IPS DF 19.7 (cell line): ENCODE results near the gene UPK1B.
A peak's percentile ranks its signal among the peaks of the same experiment; 100 is the strongest.
"Not testable (repeated sequence)": the region's sequence is repeated elsewhere in the genome, so short reads cannot be mapped to it uniquely, and the experiment has no call there.

Experiments
- DNase-seq: peaks from one replicate; pipeline ENCODE4 v3.0.0-alpha.2; 2013; ENCODE audit warnings: low read depth, low spot score

Gene UPK1B

DNA sequence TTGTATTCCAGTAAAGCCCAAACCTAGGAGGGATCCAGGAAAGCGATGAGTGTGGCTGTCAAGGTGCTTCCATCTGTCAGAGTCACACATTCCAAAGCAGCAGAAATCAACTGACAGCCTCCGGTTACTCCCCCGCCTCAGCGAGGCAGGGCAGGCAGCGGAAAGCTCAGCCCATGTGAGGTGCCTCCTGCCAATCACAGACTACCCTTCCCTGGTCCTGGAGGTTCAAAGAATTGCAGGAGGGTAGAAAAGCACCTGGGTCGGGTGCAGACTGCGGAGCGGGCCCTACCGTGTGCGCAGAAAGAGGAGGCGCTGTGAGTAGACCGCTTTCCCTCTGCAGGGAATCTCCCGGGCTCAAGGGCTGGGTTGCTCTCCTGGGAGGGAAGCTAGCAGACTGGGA, at the start of gene UPK1B:
UPK1B (plus strand) TSS at position 274 of the 400 bp plus-strand sequence. CDS start 13,144 bp downstream, outside the sequence.
- DNase-seq, result peak; percentile 74

DNA sequence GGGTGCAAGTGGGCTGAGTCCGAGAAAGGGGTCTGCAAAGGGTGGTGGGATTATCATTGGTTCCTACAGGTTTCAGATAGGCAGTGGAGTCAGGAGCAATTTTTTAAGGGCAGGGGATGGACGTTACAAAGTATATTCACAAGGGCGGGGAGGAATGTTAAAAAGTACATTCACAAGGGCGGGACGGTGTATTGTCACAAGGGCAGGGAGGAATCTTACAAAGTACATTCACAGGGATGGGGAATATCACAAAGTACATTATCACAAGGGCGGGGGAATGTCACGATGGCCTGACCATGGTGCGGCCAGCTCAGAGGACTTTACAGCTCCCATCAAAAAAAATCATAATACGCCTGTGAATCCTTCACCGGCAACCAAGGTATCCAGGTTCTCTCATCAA, 48.1 kb upstream of the UPK1B start:
- DNase-seq, result no peak

- no peak for DNase-seq
Measured at GRCh38 chr3:119125742-119126504, 47.5 kb upstream of the UPK1B start.

GRCh38 chr3:119130291-119130690, 43.1 kb upstream of the UPK1B start:
- not testable (repeated sequence) for DNase-seq

DNA sequence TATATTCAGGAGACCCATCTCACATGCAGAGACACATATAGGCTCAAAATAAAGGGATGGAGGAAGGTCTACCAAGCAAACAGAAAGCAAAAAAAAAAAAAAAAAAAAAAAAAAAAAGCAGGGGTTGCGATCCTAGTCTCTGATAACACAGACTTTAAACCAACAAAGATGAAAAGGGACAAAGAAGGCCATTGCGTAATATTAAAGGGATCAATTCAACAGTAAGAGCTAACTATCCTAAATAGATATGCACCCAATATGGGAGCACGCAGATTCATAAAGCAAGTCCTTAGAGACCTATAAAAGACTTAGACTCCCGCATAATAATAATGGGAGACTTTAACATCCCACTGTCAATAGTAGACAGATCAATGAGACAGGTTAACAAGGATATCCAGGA, 41.1 kb upstream of the UPK1B start:
- DNase-seq, result not testable (repeated sequence)

DNA sequence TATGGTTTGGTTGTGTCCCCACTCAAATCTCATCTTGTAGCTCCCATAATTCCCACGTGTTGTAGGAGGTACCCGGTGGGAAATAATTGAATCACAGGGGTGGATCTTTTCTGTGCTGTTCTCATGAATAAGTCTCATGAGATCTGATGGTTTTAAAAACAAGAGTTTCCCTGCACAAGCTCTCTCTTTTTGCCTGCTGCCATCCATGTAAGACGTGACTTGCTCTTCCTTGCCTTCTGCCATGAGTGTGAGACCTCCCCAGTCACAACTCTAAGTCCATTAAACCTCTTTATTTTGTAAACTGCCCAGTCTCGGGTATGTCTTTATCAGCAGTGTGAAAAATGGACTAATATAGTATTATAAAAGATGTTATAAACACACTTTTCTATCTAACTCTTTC, 34.0 kb upstream of the UPK1B start:
- DNase-seq, result not testable (repeated sequence)

DNA sequence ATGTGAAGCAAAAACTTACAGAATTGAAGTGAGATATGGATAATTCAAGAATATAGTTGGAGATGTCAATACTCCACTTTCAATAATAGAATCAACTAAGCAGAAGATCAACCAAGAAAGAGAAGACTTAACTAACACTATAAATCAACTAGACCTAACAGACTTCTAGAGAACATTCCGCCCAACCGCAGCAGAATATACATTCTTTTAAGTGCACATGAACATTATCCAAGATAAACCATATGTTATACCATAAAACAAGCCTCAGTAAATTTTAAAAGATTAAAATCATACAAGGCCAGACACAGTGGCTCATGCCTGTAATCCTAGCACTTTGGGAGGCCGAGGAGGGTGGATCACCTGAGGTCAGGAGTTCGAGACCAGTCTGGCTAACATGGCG, 32.9 kb upstream of the UPK1B start:
- no peak for DNase-seq

DNA sequence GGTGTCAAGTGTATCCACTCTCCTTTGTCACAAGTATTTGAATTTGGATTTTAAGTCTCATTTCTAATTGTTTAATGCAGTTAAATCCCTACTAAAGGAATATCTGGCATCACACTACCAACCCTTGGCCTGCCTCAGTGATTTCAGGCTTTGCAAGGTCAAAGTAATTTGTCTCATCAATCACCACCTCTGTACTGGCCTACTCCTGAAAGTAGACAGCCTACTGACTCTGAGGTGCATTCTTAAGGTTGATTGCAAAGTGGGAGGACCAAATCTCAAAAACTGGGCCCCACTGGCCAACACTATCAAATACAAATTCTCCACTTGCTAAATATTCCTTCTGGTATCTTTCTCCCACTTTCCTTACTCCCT, 28.3 kb upstream of the UPK1B start:
- no peak for DNase-seq

DNA sequence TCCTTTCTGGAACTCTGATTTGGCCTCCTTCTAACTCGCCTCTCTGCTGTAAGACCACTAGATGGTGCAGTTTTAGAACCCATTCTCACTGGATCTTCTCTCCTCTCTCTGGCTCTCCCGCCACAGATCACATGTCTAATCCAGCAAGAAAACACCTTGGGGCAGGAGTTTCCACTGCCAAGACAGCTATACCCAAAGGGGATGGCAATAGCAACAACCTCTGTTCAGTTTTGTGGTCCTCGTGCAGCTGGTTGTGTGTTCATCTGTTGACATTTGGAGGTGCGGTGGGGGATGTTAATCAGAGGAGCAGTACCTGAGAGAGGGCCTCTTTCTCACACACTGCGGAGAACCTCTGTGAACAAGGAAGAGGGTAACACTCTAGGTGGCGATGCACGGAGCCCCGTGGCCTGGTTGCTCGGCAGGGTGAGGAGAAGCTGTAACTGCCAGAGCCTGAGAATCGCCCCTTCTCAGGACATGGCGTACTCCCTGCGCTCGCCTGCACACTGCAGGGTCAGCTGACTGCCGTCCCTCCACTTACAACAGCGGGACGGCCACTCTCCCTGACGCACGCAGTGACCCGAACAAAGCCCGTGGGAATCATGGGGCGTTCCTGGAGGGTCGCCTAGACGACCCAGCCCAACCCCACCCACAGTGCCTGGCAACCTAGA, 27.8 kb upstream of the UPK1B start, which contains the start of gene TEX55:
TEX55 (plus strand) TSS at position 666 of the 668 bp plus-strand sequence. CDS start 25 bp downstream, outside the sequence.
- DNase-seq, result peak; percentile 45

DNA sequence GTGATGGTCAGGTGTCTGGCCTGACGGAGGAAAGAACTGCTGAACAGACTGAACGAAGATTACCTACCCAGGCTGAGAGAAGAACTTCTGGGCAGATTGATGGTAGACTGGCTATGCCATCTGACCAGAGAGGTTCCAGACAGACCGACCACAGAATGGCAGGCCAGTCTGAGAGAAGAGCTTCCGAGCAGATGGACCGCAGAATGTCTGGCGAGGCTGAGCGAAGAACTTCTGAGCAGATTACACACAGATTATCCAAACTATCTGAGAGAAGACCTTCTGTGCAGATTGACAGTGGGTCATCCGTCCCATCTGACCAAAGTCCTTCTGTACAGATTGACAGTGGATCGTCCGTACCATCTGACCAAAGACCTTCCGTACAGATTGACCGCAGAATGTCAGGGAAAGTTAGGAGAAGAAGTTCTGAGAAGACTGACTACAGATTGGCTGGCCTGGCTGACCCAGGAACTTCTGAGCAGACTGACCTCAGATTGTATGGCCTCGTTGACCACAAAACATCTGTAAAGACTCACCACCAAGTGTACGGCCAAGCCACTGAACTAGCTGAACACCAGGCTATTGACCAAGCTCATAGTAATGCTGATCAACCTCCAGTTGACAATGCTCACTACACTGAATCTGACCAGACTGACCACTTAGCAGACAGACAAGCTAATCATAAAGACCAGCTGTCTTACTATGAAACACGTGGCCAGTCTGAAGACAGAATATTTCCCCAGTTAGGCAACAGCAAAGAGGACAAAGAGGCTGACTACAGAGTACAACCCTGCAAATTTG, 26.6 kb upstream of the UPK1B start:
- no peak for DNase-seq

GRCh38 chr3:119147494-119147893, 25.9 kb upstream of the UPK1B start:
- no peak for DNase-seq

GRCh38 chr3:119148493-119149180, 24.8 kb upstream of the UPK1B start:
- DNase-seq, result no peak

- DNase-seq, result no peak
Measured at GRCh38 chr3:119149484-119149883, 23.9 kb upstream of the UPK1B start.

DNA sequence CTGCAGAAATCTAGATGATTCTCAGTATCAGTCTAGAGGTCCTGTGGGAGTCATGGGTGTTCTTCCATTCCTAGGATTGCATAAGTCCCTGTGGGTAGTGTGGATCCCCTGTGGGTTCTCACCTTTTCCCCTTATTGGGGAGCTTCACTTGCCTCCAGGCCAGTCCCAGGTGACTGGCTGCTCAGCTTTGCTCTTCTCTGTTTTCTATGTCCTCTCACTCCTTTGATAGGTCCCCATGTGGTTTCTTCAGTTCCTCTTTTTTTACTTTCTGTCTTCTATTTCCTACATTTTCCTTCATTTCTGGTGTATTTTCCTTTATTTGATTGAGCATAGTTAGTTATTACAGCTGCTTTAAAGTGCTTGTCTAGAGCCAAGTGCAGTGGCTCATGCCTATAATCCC, 16.5 kb upstream of the UPK1B start:
- DNase-seq, result no peak

DNA sequence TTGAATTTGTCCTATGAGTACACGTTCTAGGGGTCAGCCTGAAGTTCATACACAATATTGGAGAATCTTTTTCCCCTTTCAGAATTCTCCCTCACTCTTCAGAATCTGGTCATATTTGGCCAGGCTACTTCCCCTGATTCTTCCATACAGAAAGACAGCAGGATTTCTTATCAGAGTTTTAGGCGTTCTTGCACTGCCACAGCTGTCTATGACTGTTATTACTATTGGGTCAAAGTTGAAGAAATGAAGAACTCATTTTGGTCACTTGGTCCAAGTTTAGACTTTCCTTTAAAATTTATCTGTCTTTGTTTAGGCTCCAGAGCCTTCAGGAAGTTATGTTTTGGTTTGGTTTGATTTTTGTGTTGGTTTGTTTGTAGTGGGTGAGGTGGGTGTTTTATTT, 15.4 kb upstream of the UPK1B start:
- no peak for DNase-seq

DNA sequence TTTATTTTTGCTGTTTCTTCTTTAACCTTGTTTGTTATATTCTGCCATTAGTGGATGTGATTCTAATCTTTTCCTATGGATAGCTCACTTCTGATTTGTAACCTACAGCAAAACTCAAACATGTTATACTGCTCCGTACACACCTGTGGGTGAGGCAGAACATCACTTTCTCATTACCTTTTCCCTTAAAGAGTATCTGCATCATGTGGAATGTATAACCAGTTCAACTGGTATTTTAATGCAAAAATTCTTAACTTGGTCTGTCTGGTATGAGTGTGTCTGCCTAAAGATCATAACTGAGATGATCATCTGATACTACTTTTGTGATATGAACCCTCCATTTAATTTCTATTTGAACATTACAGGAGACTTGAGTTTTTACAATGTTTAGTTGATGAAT, 13.0 kb upstream of the UPK1B start:
- DNase-seq, result no peak

- DNase-seq, result no peak
Measured at GRCh38 chr3:119160815-119161214, 12.6 kb upstream of the UPK1B start.

DNA sequence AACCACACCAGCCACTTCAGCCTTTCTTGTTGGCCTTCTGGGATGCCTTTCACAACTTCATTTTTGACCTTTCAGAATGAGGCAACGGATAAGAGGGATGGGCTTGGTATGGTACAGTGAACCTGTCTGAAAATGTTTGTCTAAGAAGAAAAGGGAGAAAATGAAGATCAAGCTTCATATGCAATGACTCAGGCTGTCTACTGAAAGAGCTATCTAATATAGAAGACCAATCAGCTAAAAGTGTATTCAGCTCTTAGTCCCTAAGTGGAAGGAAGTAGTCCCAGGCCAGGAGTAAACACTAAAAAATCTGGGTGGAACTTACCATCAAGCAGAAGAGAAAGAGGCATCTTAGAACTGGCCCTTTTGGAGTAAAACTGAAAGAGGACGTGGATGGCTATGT, 12.2 kb upstream of the UPK1B start:
- no peak for DNase-seq

- DNase-seq, result not testable (repeated sequence)
Measured at GRCh38 chr3:119164745-119165144, 8.7 kb upstream of the UPK1B start.

DNA sequence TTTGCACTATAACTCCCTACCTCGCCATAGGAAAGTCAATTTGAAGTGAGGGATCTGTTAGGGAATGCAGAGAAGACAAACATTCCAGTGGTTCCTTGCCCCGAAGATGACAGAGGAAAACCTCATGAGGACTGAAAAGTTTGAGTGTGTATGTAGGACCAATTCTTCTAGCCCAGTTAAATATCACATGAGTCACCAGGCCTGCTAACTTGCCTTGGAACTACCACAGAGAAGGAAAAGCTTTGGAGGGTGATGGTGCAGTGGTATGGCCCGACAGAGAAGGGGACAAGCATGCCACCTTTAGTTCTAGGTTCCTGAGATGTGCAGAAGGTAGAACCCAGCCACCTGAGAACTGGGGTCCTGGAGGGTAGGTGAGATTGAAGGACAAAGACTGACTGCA, 2.6 kb upstream of the UPK1B start:
- DNase-seq, result no peak

- DNase-seq, result no peak
Measured at GRCh38 chr3:119175872-119176756, 2.7 kb downstream of the UPK1B start.
